GM10266 (cell line): ENCODE measurements around the gene AFDN.

Experiments used
- DNase-seq: peaks from one replicate; pipeline ENCODE4 v3.0.0; 2012; ENCODE audit errors: extremely low spot score
- CTCF ChIP-seq: IDR thresholded peaks from 2 replicates; pipeline ENCODE4 v1.5.1; 2012; ENCODE audit warnings: mild to moderate bottlenecking, low read depth; ENCODE audit not compliant: control insufficient read depth, insufficient read depth; ENCODE audit errors: missing control alignments

Gene AFDN

GRCh38 chr6:167803816-167804215, 22.9 kb upstream of the AFDN start:
- DNase-seq, result no peak
- no peak for TF ChIP-seq CTCF

- DNase-seq, result no peak
- TF ChIP-seq CTCF, result no peak
These were observed 22.3 kb upstream of the AFDN start for GRCh38 chr6:167804281-167805013.

GRCh38 chr6:167805349-167806060, 21.2 kb upstream of the AFDN start:
- no peak for DNase-seq
- TF ChIP-seq CTCF, result no peak

- DNase-seq, result no peak
- TF ChIP-seq CTCF, result no peak
These were observed 20.5 kb upstream of the AFDN start for GRCh38 chr6:167806061-167806700.

GRCh38 chr6:167807200-167807599, 19.5 kb upstream of the AFDN start:
- no peak for DNase-seq
- no peak for TF ChIP-seq CTCF

- TF ChIP-seq CTCF, result no peak
- no peak for DNase-seq
These were observed 19.0 kb upstream of the AFDN start for GRCh38 chr6:167807756-167808155.

- no peak for TF ChIP-seq CTCF
- no peak for DNase-seq
These were observed 15.7 kb upstream of the AFDN start for GRCh38 chr6:167811040-167811439.
